ENCODE data around the gene MRTFA.

- no peak for TF ChIP-seq POLR2A (IDR thresholded peaks at IDR 0.05; ENCODE audit: low read length)
- no peak for TF ChIP-seq GATA1 (IDR thresholded peaks at IDR 0.05; ENCODE audit: low read depth, low read length)
These were observed 100.9 kb downstream of the MRTFA start for GRCh38 chr22:40535642-40536041.

Data from erythroblast (primary cell).